GM12865 (cell line): ENCODE data around the gene FSTL4.

ENCODE experiments used
- DNase-seq: peaks from one replicate; pipeline ENCODE4 v3.0.0; 2010; ENCODE audit warnings: low read depth
- H3K4me3 ChIP-seq: 2 replicates; pipeline ENCODE4 v1.5.1; 2011; ENCODE audit warnings: mild to moderate bottlenecking, low read depth, low read length, control low read depth
- CTCF ChIP-seq: IDR thresholded peaks from 2 replicates; pipeline ENCODE4 v1.5.1; 2011; ENCODE audit warnings: low read length, control low read depth, low read depth, inconsistent platforms; ENCODE audit not compliant: insufficient read depth; ENCODE audit errors: missing control alignments

Gene FSTL4

DNA sequence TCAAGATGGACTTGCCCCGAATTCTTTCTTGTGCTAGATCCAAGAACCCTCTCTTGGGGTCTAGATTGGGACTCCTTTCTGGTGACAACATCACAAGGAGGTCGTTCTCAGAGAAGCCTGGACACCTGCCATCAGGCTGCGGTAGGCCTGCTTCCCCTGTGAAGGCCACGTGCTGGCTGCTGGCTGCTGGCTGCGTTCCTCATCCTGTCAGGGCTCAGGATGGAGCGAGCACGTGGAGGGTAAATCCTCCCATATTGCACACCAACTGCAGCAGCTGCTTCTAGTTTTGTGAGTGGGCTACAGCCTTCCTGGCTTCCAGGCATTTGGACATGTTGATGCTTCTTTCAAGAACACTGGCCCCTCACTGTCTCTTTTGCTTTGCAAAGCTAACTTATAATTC is 464.9 kb downstream of the FSTL4 start:
- no peak overlapping the region for H3K4me3 ChIP-seq
- DNase-seq, result peak; percentile 9
- TF ChIP-seq CTCF, result no peak
